Ectodermal cell (in vitro differentiated cells): ENCODE data around the gene PLSCR2.
"Not testable (repeated sequence)": the region's sequence is repeated elsewhere in the genome, so short reads cannot be mapped to it uniquely, and the experiment has no call there.

Source experiments
- H3K27ac ChIP-seq: 2 replicates; pipeline ENCODE4 v1.7.0; 2013; ENCODE audit warnings: mild to moderate bottlenecking, low read depth, low read length; ENCODE audit not compliant: insufficient read depth, poor library complexity, severe bottlenecking
- H3K27me3 ChIP-seq: 2 replicates; pipeline ENCODE4 v1.7.0; 2013; ENCODE audit warnings: mild to moderate bottlenecking, low read length; ENCODE audit not compliant: insufficient read depth, control insufficient read depth, poor library complexity, severe bottlenecking
- H3K36me3 ChIP-seq: one replicate; pipeline ENCODE4 v1.7.0; 2013; ENCODE audit warnings: low read length; ENCODE audit not compliant: control insufficient read depth, insufficient read depth
- H3K4me1 ChIP-seq: one replicate; pipeline ENCODE4 v1.7.0; 2013; ENCODE audit warnings: low read length; ENCODE audit not compliant: control insufficient read depth, insufficient read depth
- H3K4me3 ChIP-seq: 2 replicates; pipeline ENCODE4 v1.7.0; 2013; ENCODE audit warnings: low read depth, low read length, control low read depth; ENCODE audit not compliant: insufficient read depth
- H3K9me3 ChIP-seq: 2 replicates; pipeline ENCODE4 v1.7.0; 2013; ENCODE audit warnings: mild to moderate bottlenecking, low read length, moderate library complexity; ENCODE audit not compliant: control insufficient read depth
- WGBS, 2 experiments: methylation state at CpG; one replicate each; pipeline ENCODE4 v1.1.7; 2013; ENCODE audit warnings: missing lambda C conversion rate in 2 of 2; 5-methylcytosine and 5-hydroxymethylcytosine counted together

The PLSCR2 gene

DNA sequence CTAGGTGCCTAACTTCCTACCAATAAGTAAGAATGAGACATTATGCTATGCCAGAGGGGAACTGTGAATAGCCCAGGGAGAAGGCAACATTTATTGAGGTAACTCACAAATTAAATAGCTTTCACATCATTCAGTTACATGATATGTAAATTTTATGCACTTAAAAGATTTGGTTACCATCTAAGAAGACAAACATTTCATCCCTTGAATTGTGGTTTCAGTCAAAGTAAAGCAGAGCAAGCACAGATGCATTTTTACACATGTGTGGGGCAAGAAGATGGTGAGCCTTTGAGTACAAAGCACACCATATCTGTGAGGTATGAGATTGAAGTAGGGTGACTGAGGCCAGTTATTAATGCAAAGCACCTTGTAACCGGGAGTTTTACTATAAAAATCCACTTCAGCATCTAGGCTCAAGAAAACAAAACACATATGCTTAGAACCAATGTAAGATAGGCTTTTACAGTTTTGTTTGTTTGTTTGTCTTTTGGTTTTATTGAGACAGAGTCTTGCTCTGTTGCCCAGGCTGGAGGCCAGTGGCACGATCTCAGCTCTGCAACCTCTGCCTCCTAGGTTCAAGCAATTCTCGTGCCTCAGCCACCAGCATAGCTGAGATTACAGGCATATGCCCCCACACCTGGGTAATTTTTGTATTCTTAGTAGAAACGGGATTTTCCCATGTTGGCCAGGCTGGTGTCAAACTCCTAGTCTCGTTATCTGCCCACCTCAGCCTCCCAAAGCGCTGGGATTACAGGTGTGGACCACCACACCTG lies 3.5 kb downstream of the PLSCR2 start:
- Histone ChIP-seq H3K4me3 (no peak overlapping the region), H3K27me3 (no peaks in the 10 kb centered on the region), H3K36me3 (no peaks in the 10 kb centered on the region), H3K9me3 (no peaks in the 10 kb centered on the region), H3K27ac (no peak overlapping the region), H3K4me1 (no peaks in the 10 kb centered on the region)
- WGBS, 2 experiments: 83 to 96% methylated on average over 4 to 6 of the region's 6 CpGs

DNA sequence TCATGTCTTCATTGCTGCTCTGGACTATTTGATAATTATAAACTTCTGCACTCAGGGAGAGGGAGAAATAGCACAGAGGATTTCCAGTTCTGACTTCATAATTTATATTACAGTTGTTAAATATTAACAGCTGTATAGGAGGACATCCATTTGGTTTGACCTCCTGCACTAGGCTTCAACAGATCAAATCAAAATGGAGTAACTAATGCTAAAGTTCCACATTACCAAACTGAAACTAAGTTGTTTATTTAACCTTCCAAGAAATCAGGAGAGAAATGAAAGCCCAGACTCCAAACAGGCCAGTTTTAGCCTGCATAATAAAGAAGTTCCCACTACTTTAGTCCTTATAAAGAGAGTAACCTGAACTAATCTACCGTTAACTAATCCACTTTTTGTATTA lies 4.6 kb downstream of the PLSCR2 start:
- H3K36me3 ChIP-seq: no peaks in the 10 kb centered on the region
- H3K4me3 ChIP-seq: no peak overlapping the region
- no peaks in the 10 kb centered on the region for H3K4me1 ChIP-seq
- 86 to 93% methylated on average over 1 of the region's 1 CpG for WGBS, 2 experiments
- no peak overlapping the region for H3K27ac ChIP-seq
- no peaks in the 10 kb centered on the region for H3K9me3 ChIP-seq
- no peaks in the 10 kb centered on the region for H3K27me3 ChIP-seq

DNA sequence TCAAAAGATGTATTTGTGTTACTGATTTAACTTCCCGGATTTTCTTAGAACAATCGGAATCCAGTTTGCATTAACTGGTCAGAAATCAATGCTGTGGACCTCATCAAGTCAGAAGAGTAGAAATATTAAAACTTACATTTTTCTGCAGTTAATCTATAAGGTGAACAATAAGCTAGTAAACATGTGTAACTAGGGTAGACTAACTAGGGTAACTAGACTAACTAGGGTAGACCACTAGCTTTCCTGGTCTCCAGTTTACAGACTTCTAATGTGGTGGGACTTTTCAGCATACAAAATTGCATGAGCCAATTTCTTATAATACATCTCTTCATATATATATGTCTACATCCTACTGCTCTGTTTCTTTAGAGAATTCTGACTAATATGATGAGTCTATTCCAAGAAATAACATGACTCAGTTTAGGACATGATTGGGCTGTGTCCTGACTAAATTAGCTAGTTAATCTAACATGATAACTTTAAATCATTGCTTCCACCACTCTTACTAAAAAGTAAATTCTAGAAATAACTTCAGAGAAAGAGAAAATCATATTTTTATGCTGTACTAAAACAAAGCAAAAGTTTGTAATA lies 5.3 kb downstream of the PLSCR2 start:
- Histone ChIP-seq H3K9me3 (no peaks in the 10 kb centered on the region), H3K4me1 (no peaks in the 10 kb centered on the region)
- WGBS, 2 experiments: 100% methylated on average over 2 of the region's 2 CpGs

DNA sequence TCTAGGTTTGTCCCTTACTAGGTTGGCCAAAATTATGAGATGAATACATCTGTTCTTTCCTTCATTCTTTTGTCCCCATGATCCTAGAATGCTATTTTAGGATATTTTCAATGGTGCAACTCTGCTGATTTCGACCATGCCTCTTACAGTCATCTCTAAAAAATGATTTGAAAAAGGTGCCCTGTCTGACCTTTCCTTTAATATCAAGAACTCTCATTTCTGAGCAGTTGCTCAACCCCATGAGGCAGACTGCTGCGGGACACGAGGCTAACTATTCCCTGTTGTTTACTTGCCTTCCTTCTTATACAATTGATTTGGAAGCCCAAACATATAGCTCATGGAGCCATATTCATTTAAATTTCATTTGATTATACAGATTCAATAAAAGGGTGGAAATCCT lies 14.6 kb downstream of the PLSCR2 start:
- H3K4me3 ChIP-seq: no peak overlapping the region
- 93 to 94% methylated on average over 3 of the region's 3 CpGs for WGBS, 2 experiments
- H3K36me3 ChIP-seq: no peaks in the 10 kb centered on the region
- no peaks in the 10 kb centered on the region for H3K9me3 ChIP-seq
- no peak overlapping the region for H3K27ac ChIP-seq
- no peaks in the 10 kb centered on the region for H3K4me1 ChIP-seq
- no peaks in the 10 kb centered on the region for H3K27me3 ChIP-seq

More for the DNA sequence above, 5.3 kb downstream of the PLSCR2 start:
- H3K36me3 ChIP-seq: no peaks in the 10 kb centered on the region
- no peak overlapping the region for H3K27ac ChIP-seq
- H3K4me3 ChIP-seq: no peak overlapping the region
- H3K27me3 ChIP-seq: no peaks in the 10 kb centered on the region

DNA sequence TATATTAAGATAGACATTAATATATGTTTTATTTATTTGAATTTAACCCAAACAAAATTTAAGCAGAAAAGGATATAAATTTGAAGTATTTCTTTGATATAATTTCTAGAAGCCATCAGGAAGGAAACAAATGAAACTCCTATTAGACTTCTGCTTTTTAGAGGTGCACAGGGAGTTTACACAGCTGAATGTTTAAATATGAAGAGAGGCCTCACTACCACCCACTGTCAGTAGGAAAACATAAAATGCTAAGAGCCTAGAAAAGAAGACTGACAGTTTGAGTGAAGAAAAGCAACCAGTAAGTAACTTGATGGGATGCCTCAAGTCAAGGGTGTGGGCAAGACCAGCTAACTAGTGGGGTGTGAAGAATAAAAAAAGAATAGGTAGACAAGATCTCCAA lies 19.7 kb downstream of the PLSCR2 start:
- Histone ChIP-seq H3K27ac (no peak overlapping the region), H3K27me3 (no peaks in the 10 kb centered on the region), H3K4me3 (no peak overlapping the region)

DNA sequence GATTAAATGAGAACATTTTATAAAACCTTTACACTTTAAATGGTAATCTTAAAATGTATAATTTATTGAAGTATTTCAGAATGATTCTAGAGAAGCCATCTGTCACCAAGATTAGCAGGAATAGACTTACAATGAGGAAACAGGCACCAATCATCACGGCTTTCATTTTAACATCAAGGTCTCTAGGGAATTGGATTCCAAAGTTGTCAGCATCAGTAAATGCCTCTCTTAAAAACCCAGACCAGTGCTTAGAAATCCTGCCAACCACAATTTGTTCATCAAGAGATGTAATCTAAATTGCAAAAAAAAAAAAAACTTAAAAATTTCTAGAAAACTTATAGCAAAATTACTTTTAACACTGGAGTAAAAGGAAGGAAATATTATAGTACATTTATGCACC lies 20.3 kb downstream of the PLSCR2 start:
- Histone ChIP-seq H3K4me1 (no peaks in the 10 kb centered on the region), H3K27me3 (no peaks in the 10 kb centered on the region), H3K27ac (no peak overlapping the region), H3K9me3 (no peaks in the 10 kb centered on the region), H3K36me3 (no peaks in the 10 kb centered on the region), H3K4me3 (no peak overlapping the region)
- 88 to 97% methylated on average over 1 of the region's 1 CpG for whole genome bisulfite sequencing, 2 experiments

More for the DNA sequence above, 19.7 kb downstream of the PLSCR2 start:
- no peaks in the 10 kb centered on the region for H3K4me1 ChIP-seq
- H3K9me3 ChIP-seq: no peaks in the 10 kb centered on the region
- no peaks in the 10 kb centered on the region for H3K36me3 ChIP-seq

DNA sequence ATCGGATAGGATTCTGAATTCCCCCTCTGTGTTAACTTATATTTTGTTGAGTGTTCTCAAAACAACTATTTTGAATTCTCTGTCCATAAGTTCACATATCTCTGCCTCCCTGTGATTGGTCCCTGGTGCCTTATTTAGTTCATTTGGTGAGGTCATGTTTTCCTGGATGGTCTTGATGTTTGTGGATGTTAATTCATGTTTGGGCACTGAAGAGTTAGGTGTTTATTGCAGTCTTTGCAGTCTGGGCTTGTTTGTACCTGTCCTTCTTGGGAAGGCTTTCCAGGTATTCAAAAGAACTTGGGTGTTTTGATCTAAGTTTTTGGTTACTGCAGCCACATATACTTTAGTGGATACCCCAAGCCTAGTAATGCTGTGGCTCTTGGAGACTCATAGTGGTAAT lies 23.3 kb downstream of the PLSCR2 start:
- H3K36me3 ChIP-seq: no peaks in the 10 kb centered on the region
- H3K27ac ChIP-seq: no peak overlapping the region
- no peak overlapping the region for H3K4me3 ChIP-seq
- 89% methylated on average over 1 of the region's 1 CpG; no CpG with 5 or more reads in 1 of the 2 experiments for whole genome bisulfite sequencing, 2 experiments
- H3K4me1 ChIP-seq: no peaks in the 10 kb centered on the region
- no peaks in the 10 kb centered on the region for H3K9me3 ChIP-seq
- H3K27me3 ChIP-seq: no peaks in the 10 kb centered on the region

DNA sequence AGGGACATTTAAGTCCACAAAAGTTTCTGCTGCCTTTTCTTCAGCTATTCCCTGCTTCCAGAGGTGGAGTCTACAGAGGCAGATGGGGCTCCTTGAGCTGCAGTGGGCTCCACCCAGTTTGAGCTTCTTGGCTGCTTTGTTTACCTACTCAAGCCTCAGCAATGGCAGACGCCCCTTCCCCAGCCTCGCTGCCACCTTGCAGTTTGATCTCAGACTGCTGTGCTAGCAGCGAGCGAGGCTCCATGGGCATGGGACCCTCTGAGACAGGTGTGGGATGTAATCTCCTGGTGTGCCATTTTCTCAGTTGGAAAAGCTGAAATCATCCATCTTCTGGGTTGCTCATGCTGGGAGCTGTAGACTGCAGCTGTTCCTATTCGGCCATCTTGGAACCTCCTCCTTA lies 29.1 kb downstream of the PLSCR2 start:
- 90 to 94% methylated on average over 5 of the region's 5 CpGs for WGBS, 2 experiments
- H3K27ac ChIP-seq, H3K36me3 ChIP-seq, H3K27me3 ChIP-seq, H3K4me3 ChIP-seq, H3K9me3 ChIP-seq, H3K4me1 ChIP-seq: not testable (repeated sequence)

DNA sequence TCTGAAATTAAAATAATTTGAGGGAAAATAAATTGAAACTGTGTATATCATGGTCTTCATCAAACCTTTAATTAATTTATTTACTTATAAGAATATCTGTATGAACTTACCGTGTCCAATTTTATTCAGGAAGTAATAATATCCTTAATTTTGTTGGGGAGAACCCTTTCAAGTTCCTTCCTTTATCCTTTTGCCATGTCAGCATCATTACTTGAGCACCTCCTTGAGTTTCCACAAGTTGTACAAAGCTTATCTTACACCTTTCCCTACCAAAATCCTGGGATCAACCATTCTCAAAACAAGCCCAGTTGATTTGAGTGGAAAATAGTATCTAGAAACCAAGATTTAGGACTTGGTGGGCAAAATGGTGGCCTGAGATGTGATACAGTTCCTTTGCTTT lies 37.3 kb downstream of the PLSCR2 start:
- WGBS, 2 experiments: 83% methylated on average over 1 of the region's 1 CpG; no CpG with 5 or more reads in 1 of the 2 experiments
- no peak overlapping the region for H3K4me3 ChIP-seq
- H3K27ac ChIP-seq: no peak overlapping the region
- H3K4me1 ChIP-seq: no peaks in the 10 kb centered on the region
- no peaks in the 10 kb centered on the region for H3K27me3 ChIP-seq
- no peaks in the 10 kb centered on the region for H3K9me3 ChIP-seq
- H3K36me3 ChIP-seq: no peaks in the 10 kb centered on the region

DNA sequence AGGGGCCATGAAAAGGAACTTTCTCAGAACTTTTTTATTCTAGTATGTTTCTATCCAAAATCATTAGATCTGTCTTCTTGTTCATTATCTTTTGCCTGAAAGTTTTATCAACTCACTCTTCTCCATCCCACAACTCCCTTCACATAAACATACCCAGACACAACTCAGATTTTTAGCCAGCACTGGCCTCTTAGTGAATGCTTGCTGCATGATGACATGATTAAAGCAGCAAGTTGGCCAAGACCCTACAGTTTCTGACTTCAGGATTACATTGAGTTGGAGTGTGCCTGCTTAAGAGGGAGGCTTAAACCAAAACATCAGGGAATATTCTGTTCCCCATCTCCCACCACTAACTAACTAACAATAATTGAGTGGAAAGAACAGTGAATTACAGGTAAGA lies 38.1 kb downstream of the PLSCR2 start:
- H3K4me1 ChIP-seq: no peaks in the 10 kb centered on the region
- no peaks in the 10 kb centered on the region for H3K9me3 ChIP-seq
- H3K27ac ChIP-seq: no peak overlapping the region
- H3K4me3 ChIP-seq: no peak overlapping the region
- H3K27me3 ChIP-seq: no peaks in the 10 kb centered on the region
- H3K36me3 ChIP-seq: no peaks in the 10 kb centered on the region
